Measurements from ENCODE around the gene MXD3. TPM values are rescaled to one million over a fixed set of nuclear protein-coding genes. Genes with fewer than 3 reads are reported as not detected.

MXD3 gene
- total RNA-seq, 1 donor from 2014 or later, result 18.4 TPM

DNA sequence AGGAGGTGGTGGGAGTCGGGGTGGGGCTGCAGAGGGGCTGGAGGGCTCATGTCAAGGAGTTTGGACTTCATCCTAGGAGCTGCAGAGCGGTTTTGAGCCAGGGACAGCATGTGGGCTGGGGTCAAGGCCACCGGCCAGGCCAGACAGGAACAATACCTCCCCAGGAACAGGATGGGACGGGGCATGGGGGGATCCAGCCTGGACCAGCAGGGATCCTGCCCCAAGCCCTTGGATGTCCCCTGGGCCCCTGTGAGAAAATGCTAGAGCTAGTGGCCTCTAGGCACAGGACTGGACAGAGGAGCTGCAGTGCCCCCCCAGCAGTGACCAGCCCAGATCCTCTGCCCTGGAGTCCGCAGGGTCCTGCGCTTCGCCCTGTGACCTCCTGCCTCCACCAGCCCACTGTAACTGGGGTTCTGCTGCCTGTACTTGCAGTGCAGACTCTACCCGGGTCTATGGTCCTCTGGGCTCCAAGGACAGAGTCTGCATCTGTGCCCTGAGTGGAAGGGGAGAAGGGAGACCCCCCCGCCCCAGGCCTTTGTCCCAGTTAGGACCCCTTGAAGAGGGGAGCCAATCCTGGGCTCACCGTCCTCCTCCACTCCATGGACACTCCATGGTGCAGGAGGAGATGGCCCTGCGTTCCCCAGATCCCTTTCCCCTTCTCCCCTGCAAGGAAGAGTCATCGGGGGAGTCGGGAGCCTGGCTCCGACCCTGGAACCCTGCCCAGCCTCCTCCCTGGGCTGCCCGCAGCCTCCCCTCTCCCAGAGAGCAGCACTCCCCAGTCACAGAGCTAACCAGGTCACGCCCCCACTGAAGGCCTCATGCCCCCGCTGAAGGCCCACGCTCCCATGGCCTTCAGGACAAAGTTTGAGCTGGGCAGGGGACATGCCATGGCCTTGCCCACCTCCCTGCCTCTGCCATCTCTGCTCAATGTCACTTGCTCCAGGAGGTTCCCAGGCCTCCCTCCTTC, 3.0 kb upstream of the MXD3 start:
- H3K36me3 Mint-ChIP-seq, result peaks cover 1% of the 10 kb centered on the region
- peaks cover 17% of the 10 kb centered on the region for H3K4me1 Mint-ChIP-seq
- H3K4me3 Mint-ChIP-seq, result no peak overlapping the region
- TF ChIP-seq, protein P1, sequence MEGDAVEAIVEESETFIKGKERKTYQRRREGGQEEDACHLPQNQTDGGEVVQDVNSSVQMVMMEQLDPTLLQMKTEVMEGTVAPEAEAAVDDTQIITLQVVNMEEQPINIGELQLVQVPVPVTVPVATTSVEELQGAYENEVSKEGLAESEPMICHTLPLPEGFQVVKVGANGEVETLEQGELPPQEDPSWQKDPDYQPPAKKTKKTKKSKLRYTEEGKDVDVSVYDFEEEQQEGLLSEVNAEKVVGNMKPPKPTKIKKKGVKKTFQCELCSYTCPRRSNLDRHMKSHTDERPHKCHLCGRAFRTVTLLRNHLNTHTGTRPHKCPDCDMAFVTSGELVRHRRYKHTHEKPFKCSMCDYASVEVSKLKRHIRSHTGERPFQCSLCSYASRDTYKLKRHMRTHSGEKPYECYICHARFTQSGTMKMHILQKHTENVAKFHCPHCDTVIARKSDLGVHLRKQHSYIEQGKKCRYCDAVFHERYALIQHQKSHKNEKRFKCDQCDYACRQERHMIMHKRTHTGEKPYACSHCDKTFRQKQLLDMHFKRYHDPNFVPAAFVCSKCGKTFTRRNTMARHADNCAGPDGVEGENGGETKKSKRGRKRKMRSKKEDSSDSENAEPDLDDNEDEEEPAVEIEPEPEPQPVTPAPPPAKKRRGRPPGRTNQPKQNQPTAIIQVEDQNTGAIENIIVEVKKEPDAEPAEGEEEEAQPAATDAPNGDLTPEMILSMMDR (IDR thresholded peaks at IDR 0.05; ENCODE audit: unreplicated experiment), result no peak
- H3K27ac Mint-ChIP-seq, result no peak overlapping the region
- peaks cover 4% of the 10 kb centered on the region for H3K9me3 Mint-ChIP-seq
- no peaks in the 10 kb centered on the region for H3K27me3 Mint-ChIP-seq (ENCODE audit: low read depth)
- no peak for DNase-seq (ENCODE audit: low spot score in 2 of 2, unreplicated experiment in 2 of 2)

DNA sequence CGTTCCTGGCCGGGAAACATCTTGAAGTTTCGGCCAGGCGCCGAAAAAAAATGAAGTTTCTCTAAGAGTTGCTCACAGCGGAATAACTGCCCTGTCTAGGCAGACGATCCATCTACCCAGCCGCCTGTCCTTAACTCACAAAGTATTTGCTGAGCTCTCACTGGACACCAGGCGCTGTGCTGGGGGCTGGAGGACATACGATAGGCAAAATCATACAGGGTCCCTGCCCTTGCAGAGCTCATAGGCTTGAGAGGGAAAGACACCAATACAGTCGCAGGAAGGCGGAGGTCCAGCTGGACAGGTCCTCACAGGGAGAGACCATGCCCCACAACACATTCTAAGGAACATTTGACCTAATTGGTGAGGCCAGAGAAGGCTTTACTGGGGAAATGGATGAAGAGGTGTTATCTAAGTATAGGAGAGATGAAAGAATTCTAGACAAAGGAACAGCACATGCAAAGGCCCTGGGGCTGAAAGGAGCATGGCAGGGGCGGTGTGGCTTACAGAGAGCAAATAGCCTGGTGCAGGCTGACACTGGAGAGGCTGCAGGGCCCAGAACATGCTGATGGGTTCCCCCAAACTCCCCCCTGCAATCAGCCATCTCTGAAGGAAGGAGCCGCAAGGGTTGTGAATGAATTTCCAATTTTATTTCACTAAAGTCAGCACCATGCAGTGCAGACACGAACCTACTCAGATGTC, 2.0 kb upstream of the MXD3 start:
- no peak for DNase-seq (ENCODE audit: low spot score in 2 of 2, unreplicated experiment in 2 of 2)
- Mint-ChIP-seq H3K27me3 (ENCODE audit: low read depth) (no peaks in the 10 kb centered on the region), H3K4me3 (no peak overlapping the region), H3K4me1 (peaks cover 17% of the 10 kb centered on the region), H3K27ac (no peak overlapping the region), H3K9me3 (no peaks in the 10 kb centered on the region), H3K36me3 (peaks cover 1% of the 10 kb centered on the region)
- TF ChIP-seq, protein P1 (IDR thresholded peaks at IDR 0.05; ENCODE audit: unreplicated experiment), result no peak

DNA sequence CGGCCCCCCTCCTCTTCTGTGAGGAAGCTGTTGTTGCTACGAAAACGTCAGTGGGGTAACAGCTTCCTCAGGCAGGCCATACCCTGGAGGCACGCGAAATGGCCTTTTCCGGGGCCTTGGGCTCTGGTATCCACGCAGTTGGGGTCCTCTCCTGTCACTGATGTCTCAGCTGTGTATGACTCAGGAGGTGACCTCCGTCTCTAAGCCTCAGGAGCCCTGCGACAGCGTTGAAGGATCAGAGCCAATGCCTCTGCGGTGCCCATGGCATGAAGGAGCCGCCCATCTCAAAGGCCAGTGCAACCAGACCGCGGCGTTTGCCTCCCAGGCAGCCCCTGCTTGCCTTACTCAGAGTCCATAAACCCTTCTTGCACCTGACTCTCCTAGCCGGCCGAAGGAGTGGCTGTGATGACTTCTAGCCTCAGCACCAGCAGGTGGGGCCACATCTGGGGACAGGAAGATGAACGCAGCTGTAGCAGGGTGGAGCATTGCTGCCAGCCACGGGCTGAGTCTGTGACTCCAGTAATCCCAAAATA, 1.0 kb upstream of the MXD3 start:
- DNase-seq (ENCODE audit: low spot score in 2 of 2, unreplicated experiment in 2 of 2), result no peak
- no peaks in the 10 kb centered on the region for H3K9me3 Mint-ChIP-seq

DNA sequence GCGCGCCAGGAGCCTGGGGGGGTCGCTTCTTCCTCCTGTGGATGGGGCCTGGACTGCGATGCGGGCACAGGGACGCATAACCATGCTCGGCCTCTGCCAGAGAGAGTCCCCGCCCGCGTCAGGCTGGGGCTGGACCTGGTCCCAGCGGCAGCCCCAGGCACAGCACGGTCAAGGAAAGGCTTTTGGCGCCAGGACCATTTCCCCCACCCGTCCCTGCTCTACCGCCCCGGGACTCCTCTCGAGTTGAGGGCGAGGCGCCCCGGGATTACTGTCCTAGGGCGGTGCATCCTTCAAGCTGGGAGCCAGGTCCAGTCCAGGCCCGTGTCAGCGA, 341 bp downstream of the MXD3 start:
- peaks cover 7% of the 10 kb centered on the region for H3K36me3 Mint-ChIP-seq
- H3K4me3 Mint-ChIP-seq, result peak overlapping the region; percentile 79
- H3K27me3 Mint-ChIP-seq (ENCODE audit: low read depth), result no peaks in the 10 kb centered on the region
- H3K27ac Mint-ChIP-seq, result peak overlapping the region; percentile 43
- no peaks in the 10 kb centered on the region for H3K9me3 Mint-ChIP-seq
- TF ChIP-seq, protein P1 (IDR thresholded peaks at IDR 0.05; ENCODE audit: unreplicated experiment), result no peak
- DNase-seq (ENCODE audit: low spot score in 2 of 2, unreplicated experiment in 2 of 2), result no peak
- peaks cover 17% of the 10 kb centered on the region for H3K4me1 Mint-ChIP-seq

More for the DNA sequence above, 1.0 kb upstream of the MXD3 start:
- H3K4me1 Mint-ChIP-seq, result peaks cover 17% of the 10 kb centered on the region
- peak overlapping the region; percentile 79 for H3K4me3 Mint-ChIP-seq
- H3K27ac Mint-ChIP-seq, result no peak overlapping the region
- H3K36me3 Mint-ChIP-seq, result peaks cover 1% of the 10 kb centered on the region
- H3K27me3 Mint-ChIP-seq (ENCODE audit: low read depth), result no peaks in the 10 kb centered on the region
- TF ChIP-seq, protein P1 (IDR thresholded peaks at IDR 0.05; ENCODE audit: unreplicated experiment), result no peak

DNA sequence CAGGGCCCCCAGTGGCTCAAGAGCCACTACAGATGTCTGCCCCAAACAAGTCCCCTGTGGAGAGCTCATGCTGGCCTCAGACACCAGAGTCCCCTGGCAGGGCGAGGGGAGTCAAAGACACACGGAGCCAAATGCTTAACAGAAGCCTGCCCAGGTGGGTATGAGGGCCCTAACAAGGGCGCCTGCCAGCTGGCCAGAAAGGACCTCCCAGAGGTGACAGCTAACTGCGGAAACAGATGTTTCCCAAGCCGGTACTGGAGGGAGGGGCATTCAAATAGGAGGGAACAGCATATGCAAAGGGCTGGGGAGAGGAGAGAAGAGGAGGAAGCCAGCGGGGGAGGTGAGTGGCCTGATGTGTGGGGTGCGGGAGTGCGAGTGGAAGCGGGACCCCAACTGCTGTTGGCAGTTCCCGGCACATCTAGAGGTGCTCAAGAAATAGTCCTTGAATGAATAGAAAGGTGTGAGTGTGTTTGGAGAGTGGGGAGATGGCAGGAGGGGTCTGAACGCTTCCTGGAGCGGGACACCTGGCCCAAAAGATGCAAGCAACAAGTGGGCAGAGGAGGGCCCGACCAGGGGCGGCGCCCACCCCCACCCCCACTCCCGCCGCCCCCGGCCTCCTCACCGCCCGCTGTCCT, 824 bp downstream of the MXD3 start:
- H3K4me1 Mint-ChIP-seq, result peaks cover 17% of the 10 kb centered on the region
- no peaks in the 10 kb centered on the region for H3K27me3 Mint-ChIP-seq (ENCODE audit: low read depth)
- H3K9me3 Mint-ChIP-seq, result no peaks in the 10 kb centered on the region
- peak overlapping the region; percentile 79 for H3K27ac Mint-ChIP-seq
- peaks cover 10% of the 10 kb centered on the region for H3K36me3 Mint-ChIP-seq
- no peak for DNase-seq (ENCODE audit: low spot score in 2 of 2, unreplicated experiment in 2 of 2)
- TF ChIP-seq, protein P1 (IDR thresholded peaks at IDR 0.05; ENCODE audit: unreplicated experiment), result no peak
- H3K4me3 Mint-ChIP-seq, result peak overlapping the region; percentile 79

Measured in mesothelial cell of epicardium (in vitro differentiated cells).